ENCODE measurements around the gene CCSER1.
"Not testable (repeated sequence)": the region's sequence is repeated elsewhere in the genome, so short reads cannot be mapped to it uniquely, and the experiment has no call there.

Gene CCSER1

GRCh38 chr4:91025241-91026148 is 898.3 kb downstream of the CCSER1 start:
- DNase-seq (ENCODE audit: low read depth in 2 of 2, low spot score in 1 of 2), result no peak

GRCh38 chr4:91028228-91028627 is 901.0 kb downstream of the CCSER1 start:
- DNase-seq (ENCODE audit: low read depth in 2 of 2, low spot score in 1 of 2), result no peak

DNA sequence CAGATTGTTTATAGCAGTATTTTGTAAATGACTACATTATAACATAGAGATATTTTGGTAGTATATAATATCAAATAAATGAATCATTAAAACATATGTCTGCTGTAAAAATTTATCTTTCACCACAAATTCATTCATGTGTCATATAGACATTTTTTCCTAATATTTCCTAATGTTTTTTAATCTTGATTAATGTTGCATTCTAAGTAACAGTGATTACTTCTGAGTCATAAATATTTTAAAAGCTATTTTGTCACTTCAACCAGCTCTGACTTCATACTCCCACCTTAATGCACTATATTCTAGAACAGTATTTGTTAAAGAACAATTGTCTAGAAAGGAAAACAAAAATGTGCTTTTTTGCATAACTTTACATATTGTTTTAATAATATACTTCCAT is 904.6 kb downstream of the CCSER1 start:
- DNase-seq (ENCODE audit: low read depth in 2 of 2, low spot score in 1 of 2), result no peak

DNA sequence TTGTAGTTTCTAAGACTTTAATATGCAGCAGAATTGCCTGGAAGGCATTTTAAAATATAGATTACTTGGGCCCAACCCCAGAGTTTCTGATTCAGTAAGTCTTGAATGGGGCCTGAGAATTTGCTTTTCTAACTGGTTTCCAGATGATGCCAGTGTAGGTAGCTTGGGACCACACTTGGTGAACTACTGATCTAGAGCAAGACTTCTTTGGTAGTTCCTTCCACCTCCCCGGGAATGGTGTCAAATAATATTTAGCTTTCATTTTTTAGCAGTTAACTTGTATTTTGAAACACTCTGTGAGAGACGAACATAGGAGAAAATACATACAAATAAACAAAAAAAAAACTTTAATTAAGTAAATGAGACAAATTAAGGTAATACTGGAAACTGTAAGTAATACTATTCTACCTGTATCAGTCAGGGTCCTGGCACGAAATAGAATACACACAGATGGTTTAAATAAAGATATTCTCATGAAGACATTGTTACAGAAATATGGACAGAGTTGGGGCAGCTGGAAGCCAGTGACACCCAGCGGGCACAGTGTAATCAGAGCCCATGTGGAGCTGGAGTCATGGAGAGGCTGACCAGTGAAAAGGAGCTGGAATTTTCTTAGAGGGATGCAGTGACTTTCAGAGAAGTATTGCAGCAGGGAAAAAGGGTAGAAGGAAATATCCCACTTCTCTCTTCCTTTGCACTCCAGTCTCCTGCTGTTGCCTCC is 905.7 kb downstream of the CCSER1 start:
- no peak for DNase-seq (ENCODE audit: low read depth in 2 of 2, low spot score in 1 of 2)

DNA sequence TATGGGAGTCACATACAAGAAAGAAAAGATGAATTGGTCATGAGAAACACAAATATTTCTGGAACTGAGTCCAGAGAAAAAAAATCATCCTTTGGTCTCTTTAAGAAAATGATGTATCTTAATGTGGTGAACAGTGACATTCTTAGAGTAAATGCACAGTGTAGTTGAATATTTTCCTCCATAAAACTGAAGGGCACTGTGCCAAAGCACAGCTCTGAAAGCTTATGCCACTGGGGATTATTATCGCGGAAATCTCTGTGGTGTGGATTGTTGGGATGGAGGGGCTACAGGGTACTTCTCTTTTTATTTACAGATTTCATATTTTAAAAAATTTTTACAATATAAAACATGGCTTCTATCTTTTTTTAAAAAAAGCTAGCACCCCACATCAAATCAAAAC is 908.1 kb downstream of the CCSER1 start:
- DNase-seq (ENCODE audit: low read depth in 2 of 2, low spot score in 1 of 2), result no peak

- DNase-seq (ENCODE audit: low read depth in 2 of 2, low spot score in 1 of 2), result no peak
These were observed 910.8 kb downstream of the CCSER1 start for GRCh38 chr4:91037951-91038350.

DNA sequence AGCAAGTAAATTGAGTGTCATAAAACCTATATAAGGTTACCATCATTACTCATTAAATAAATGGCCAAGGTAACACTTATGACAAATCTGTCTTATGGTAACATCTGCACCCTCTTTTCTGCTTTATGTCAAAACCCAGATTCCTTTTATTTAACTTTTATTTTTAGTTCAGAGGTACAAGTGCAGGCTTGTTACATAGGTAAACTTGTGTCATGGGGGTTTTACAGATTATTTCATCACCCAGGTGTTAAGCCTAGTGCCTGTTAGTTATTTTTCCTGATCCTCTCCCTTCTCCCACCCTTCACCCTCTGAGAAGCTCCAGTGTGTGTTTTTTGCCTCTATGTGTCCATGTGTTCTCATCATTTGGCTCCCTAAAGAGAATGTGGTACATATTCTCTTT is 930.7 kb downstream of the CCSER1 start:
- no peak for DNase-seq (ENCODE audit: low read depth in 2 of 2, low spot score in 1 of 2)

DNA sequence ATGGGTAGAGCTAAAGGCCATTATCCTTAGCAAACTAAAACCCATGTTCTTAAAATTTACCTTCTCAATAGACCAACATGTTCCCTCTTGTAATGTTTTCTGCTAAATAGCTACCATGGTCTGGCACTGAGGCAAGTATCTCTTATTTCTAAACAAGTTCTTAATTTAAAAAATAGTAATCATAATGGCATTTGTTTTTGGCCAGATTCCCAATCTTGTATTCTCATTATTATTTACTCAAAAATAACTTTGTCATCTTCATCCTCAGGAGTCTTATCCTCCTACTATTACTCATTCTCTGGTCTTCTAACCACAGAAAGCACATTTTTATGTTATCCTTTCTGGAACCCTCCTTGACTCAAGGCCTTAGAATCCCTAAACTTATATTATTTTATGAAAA is 931.2 kb downstream of the CCSER1 start:
- DNase-seq (ENCODE audit: low read depth in 2 of 2, low spot score in 1 of 2), result no peak

- no peak for DNase-seq (ENCODE audit: low read depth in 2 of 2, low spot score in 1 of 2)
These were observed 937.1 kb downstream of the CCSER1 start for GRCh38 chr4:91064157-91064853.

- DNase-seq (ENCODE audit: low read depth in 2 of 2, low spot score in 1 of 2), result no peak
These were observed 937.9 kb downstream of the CCSER1 start for GRCh38 chr4:91065117-91065516.

DNA sequence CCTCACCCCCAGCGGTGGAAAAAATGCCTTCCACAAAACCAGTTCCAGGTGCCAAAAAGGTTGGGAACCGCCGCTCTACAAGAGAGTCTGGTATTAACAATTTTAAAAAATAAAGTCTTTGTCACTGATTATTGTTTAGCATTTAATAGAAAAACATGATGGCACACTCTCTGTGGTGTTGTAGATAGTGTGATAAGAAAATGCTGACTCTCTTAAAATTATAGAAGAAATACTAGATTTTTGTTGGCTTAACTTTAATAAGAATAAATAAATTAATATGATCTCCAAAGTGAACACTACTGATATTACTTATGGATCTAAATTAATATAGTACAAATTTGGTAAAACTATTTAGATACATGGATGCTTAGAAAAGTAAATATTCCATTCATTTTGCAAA is 943.5 kb downstream of the CCSER1 start:
- DNase-seq (ENCODE audit: low read depth in 2 of 2, low spot score in 1 of 2), result no peak

DNA sequence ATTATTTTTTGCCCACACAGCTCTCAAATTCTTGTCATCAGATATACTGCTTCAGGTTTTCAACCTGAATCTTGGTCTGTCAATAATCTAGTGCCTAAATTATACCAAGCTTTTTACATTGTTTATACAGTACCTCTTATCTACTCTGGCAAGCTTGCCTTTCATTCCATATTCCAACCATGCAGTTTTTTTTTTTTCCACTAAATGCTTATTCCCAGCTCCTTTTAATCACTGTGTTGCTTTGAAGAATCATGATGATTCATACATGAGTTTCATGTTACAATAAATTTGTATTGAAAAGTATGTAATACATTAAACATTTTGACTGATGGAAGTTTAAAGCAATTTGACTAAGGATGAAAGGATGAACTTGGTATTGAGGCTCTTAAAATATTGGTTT is 949.0 kb downstream of the CCSER1 start:
- DNase-seq (ENCODE audit: low read depth in 2 of 2, low spot score in 1 of 2), result no peak

DNA sequence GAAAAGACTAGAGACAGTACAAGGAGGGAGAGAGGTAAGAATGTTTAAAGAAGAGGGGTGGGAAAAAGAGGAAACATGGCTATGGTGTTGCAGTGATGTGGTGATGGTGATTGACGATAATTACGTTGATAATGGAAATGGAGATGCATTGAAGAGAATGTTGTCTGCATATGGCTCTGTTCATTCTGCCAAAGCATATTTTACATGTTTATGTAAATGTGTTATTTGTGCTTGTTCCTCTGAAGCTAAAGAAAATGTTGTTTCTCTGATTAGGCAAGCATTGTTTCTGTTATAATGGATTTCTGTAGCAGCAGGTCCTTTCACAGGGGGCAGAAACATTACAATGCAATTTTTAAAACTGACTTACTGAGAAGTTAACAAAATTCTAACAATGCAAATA is 958.8 kb downstream of the CCSER1 start:
- DNase-seq (ENCODE audit: low read depth in 2 of 2, low spot score in 1 of 2), result no peak

- no peak for DNase-seq (ENCODE audit: low read depth in 2 of 2, low spot score in 1 of 2)
These were observed 960.5 kb downstream of the CCSER1 start for GRCh38 chr4:91087743-91088142.

GRCh38 chr4:91089178-91089577 is 962.0 kb downstream of the CCSER1 start:
- DNase-seq (ENCODE audit: low read depth in 2 of 2, low spot score in 1 of 2), result no peak

GRCh38 chr4:91092398-91092980 is 965.3 kb downstream of the CCSER1 start:
- DNase-seq (ENCODE audit: low read depth in 2 of 2, low spot score in 1 of 2), result no peak

GRCh38 chr4:91094220-91094619 is 967.0 kb downstream of the CCSER1 start:
- not testable (repeated sequence) for DNase-seq (ENCODE audit: low read depth in 2 of 2, low spot score in 1 of 2)

- no peak for DNase-seq (ENCODE audit: low read depth in 2 of 2, low spot score in 1 of 2)
These were observed 972.5 kb downstream of the CCSER1 start for GRCh38 chr4:91099666-91100065.

- no peak for DNase-seq (ENCODE audit: low read depth in 2 of 2, low spot score in 1 of 2)
These were observed 981.6 kb downstream of the CCSER1 start for GRCh38 chr4:91108751-91109150.

GRCh38 chr4:91111556-91111955 is 984.4 kb downstream of the CCSER1 start:
- no peak for DNase-seq (ENCODE audit: low read depth in 2 of 2, low spot score in 1 of 2)

DNA sequence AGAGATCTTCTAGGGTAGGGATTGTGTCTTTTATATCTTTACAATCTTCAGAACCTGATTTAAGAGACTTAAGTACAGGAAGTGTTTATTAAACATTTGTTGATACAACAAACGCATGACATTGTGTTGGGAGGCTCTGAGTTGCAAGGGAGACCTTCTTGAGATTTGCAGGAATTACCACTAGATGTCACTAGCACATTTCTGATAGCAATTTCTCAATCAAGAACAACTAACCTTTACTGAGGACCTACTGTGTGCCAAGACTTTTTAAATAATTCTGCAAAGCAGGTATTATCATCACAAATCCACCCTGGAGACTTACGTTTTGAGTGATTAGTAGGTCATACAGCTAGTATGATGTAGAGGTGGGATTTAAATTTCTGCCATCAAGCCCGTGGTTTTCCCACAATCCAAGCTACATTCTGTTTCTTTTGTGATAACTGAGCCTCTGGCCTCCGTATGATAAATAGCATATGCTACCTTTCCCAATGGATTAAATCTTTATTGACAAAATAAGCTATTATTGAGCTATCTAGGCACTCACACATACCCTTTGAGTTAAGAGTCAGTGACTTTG is 986.0 kb downstream of the CCSER1 start:
- DNase-seq (ENCODE audit: low read depth in 2 of 2, low spot score in 1 of 2), result no peak

Data from stimulated activated CD8-positive, alpha-beta memory T cell treated with anti-CD3 and anti-CD28 coated beads, Interleukin-4, amount 100 ng/mL, for 4 hours (primary cell).